SU-DHL-6 (cell line): ENCODE measurements around the gene IDH3G.

Experiments used
- H2AFZ ChIP-seq: fragments of 200-600 bp; sonication (generic); 2 replicates; pipeline ENCODE4 v1.6.1; 2014; ENCODE audit warnings: low read depth, mild to moderate bottlenecking, moderate library complexity, mixed read lengths, antibody characterized with exemption, low read length; ENCODE audit not compliant: severe bottlenecking
- H3F3A ChIP-seq: fragments of 200-600 bp; shearing (Covaris generic); 2 replicates; pipeline ENCODE4 v1.6.0; 2016; ENCODE audit warnings: antibody characterized with exemption, mild to moderate bottlenecking; ENCODE audit not compliant: insufficient read depth
- H3K27ac ChIP-seq: fragments of 200-600 bp; sonication (generic); 2 replicates; pipeline ENCODE4 v1.5.1; 2016; ENCODE audit warnings: low read depth, mild to moderate bottlenecking, low read length, moderate library complexity, mixed read lengths
- H3K27me3 ChIP-seq: fragments of 200-600 bp; sonication (generic), shearing (Covaris generic); 2 replicates; pipeline ENCODE4 v1.6.0; 2014; ENCODE audit warnings: mild to moderate bottlenecking, low read length
- H3K36me3 ChIP-seq: fragments of 200-600 bp; sonication (generic); 2 replicates; pipeline ENCODE4 v1.6.1; 2014; ENCODE audit warnings: mild to moderate bottlenecking, low read length, mixed read lengths
- H3K4me2 ChIP-seq: fragments of 300-600, 200-600 bp; shearing (Covaris generic), sonication (generic); 2 replicates; pipeline ENCODE4 v1.6.0; 2014; ENCODE audit warnings: low read length, low read depth, mild to moderate bottlenecking; ENCODE audit not compliant: poor library complexity, severe bottlenecking
- H3K4me3 ChIP-seq: fragments of 200-600 bp; sonication (generic); 2 replicates; pipeline ENCODE4 v1.5.1; 2014; ENCODE audit warnings: antibody characterized with exemption, low read length, mild to moderate bottlenecking, mixed read lengths; ENCODE audit not compliant: insufficient read depth, poor library complexity, severe bottlenecking
- H3K79me2 ChIP-seq: fragments of 200-600 bp; sonication (generic); 2 replicates; pipeline ENCODE4 v1.6.1; 2014; ENCODE audit warnings: mild to moderate bottlenecking, low read length, moderate library complexity; ENCODE audit not compliant: insufficient read depth
- H3K9ac ChIP-seq: fragments of 200-600 bp; sonication (generic); 2 replicates; pipeline ENCODE4 v1.7.0; 2014; ENCODE audit warnings: mild to moderate bottlenecking, low read length
- H3K9me2 ChIP-seq: fragments of 200-600 bp; sonication (generic); replicated peaks from 2 replicates; pipeline ENCODE4 v1.6.1; 2014; ENCODE audit warnings: low read length; ENCODE audit not compliant: insufficient read depth
- H3K9me3 ChIP-seq: fragments of 200-600 bp; sonication (generic); 2 replicates; pipeline ENCODE4 v1.6.1; 2014; ENCODE audit warnings: low read length, mixed read lengths; ENCODE audit not compliant: insufficient read depth
- H4K20me1 ChIP-seq: fragments of 200-600 bp; sonication (generic); 2 replicates; pipeline ENCODE4 v1.6.1; 2014; ENCODE audit warnings: low read depth, mild to moderate bottlenecking, antibody characterized with exemption, low read length, moderate library complexity, mixed read lengths
- EZH2phosphoT487 ChIP-seq: fragments of 200-600 bp; sonication (generic), shearing (Covaris generic); conservative IDR thresholded peaks from 2 replicates; pipeline ENCODE4 v1.6.1; 2018; ENCODE audit warnings: mild to moderate bottlenecking, antibody characterized with exemption, low read length, moderate library complexity, mixed read lengths
- TF ChIP-seq, protein P1 (sequence below): fragments of 200-600 bp; sonication (generic); IDR thresholded peaks from one replicate; pipeline ENCODE4 v1.5.1; 2017; ENCODE audit warnings: antibody characterized with exemption, mild to moderate bottlenecking, low read length, moderate library complexity; ENCODE audit not compliant: insufficient read depth, poor library complexity, severe bottlenecking

The IDH3G gene

GRCh38 chrX:153778181-153778580 lies 16.0 kb downstream of the IDH3G start:
- Histone ChIP-seq H3K4me3 (no peak overlapping the region), H2AFZ (no peak overlapping the region), H4K20me1 (no peaks in the 10 kb centered on the region; the same call in 1 of the 2 replicates), H3K9me3 (no peaks in the 10 kb centered on the region), H3K9me2 (no peaks in the 10 kb centered on the region), H3F3A (no peaks in the 10 kb centered on the region), H3K27ac (no peak overlapping the region), H3K9ac (no peak overlapping the region), H3K79me2 (no peaks in the 10 kb centered on the region), H3K27me3 (no peaks in the 10 kb centered on the region), H3K36me3 (no peaks in the 10 kb centered on the region), H3K4me2 (no peak overlapping the region)
- TF ChIP-seq EZH2phosphoT487: no peak
- TF ChIP-seq, protein P1, sequence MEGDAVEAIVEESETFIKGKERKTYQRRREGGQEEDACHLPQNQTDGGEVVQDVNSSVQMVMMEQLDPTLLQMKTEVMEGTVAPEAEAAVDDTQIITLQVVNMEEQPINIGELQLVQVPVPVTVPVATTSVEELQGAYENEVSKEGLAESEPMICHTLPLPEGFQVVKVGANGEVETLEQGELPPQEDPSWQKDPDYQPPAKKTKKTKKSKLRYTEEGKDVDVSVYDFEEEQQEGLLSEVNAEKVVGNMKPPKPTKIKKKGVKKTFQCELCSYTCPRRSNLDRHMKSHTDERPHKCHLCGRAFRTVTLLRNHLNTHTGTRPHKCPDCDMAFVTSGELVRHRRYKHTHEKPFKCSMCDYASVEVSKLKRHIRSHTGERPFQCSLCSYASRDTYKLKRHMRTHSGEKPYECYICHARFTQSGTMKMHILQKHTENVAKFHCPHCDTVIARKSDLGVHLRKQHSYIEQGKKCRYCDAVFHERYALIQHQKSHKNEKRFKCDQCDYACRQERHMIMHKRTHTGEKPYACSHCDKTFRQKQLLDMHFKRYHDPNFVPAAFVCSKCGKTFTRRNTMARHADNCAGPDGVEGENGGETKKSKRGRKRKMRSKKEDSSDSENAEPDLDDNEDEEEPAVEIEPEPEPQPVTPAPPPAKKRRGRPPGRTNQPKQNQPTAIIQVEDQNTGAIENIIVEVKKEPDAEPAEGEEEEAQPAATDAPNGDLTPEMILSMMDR: no peak

- H3K9me2 ChIP-seq: no peaks in the 10 kb centered on the region
- H3K36me3 ChIP-seq: no peaks in the 10 kb centered on the region
- no peak overlapping the region for H3K27ac ChIP-seq
- H4K20me1 ChIP-seq: no peaks in the 10 kb centered on the region; the same call in 1 of the 2 replicates
- no peak overlapping the region for H3K9ac ChIP-seq
- no peaks in the 10 kb centered on the region for H3K27me3 ChIP-seq
- TF ChIP-seq EZH2phosphoT487: no peak
- no peak overlapping the region for H3K4me2 ChIP-seq
- H3K79me2 ChIP-seq: no peaks in the 10 kb centered on the region
- no peaks in the 10 kb centered on the region for H3F3A ChIP-seq
- no peak overlapping the region for H2AFZ ChIP-seq
- no peaks in the 10 kb centered on the region for H3K9me3 ChIP-seq
- no peak overlapping the region for H3K4me3 ChIP-seq
Observed at GRCh38 chrX:153777261-153778090, 16.7 kb downstream of the IDH3G start.

- no peaks in the 10 kb centered on the region for H3K79me2 ChIP-seq
- no peaks in the 10 kb centered on the region for H3K27me3 ChIP-seq
- H3K9me3 ChIP-seq: no peaks in the 10 kb centered on the region
- no peak overlapping the region for H3K27ac ChIP-seq
- no peaks in the 10 kb centered on the region for H3K9me2 ChIP-seq
- H3K36me3 ChIP-seq: no peaks in the 10 kb centered on the region
- H3K4me3 ChIP-seq: no peak overlapping the region
- TF ChIP-seq EZH2phosphoT487: no peak
- TF ChIP-seq, protein P1: no peak
- no peaks in the 10 kb centered on the region; the same call in 1 of the 2 replicates for H4K20me1 ChIP-seq
- H3F3A ChIP-seq: no peaks in the 10 kb centered on the region
- H2AFZ ChIP-seq: no peak overlapping the region
- no peak overlapping the region for H3K9ac ChIP-seq
- H3K4me2 ChIP-seq: no peak overlapping the region
Observed at GRCh38 chrX:153776611-153777045, 17.5 kb downstream of the IDH3G start.

DNA sequence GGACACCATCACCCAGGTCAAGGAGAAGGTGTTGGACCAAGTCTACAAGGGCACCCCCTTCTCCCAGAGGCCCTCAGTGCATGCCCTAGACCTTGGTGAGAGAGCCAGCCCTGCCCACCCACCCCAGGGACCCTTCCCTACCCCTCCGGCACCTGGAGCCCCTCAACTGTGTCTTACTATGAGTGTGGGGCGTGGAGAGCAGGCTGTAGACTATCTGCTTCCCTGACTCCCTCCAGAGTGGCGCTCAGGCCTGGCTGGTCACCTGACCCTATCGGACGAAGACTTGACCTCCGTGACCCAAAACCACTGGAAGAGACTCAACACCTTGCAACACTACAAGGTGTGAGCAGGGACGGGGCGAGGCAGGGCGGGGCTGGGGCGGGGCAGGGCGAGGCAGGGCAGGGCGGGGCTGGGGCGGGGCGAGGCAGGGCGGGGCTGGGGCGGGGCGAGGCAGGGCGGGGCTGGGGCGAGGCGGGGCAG lies 18.0 kb downstream of the IDH3G start:
- no peak overlapping the region for H3K27ac ChIP-seq
- no peak overlapping the region for H3K4me3 ChIP-seq
- H2AFZ ChIP-seq: no peak overlapping the region
- H3F3A ChIP-seq: no peaks in the 10 kb centered on the region
- TF ChIP-seq EZH2phosphoT487: no peak
- TF ChIP-seq, protein P1: no peak
- H3K4me2 ChIP-seq: no peak overlapping the region
- H3K9me3 ChIP-seq: no peaks in the 10 kb centered on the region
- no peaks in the 10 kb centered on the region for H3K36me3 ChIP-seq
- no peak overlapping the region for H3K9ac ChIP-seq
- no peaks in the 10 kb centered on the region for H3K27me3 ChIP-seq
- H3K9me2 ChIP-seq: no peaks in the 10 kb centered on the region
- no peaks in the 10 kb centered on the region for H3K79me2 ChIP-seq
- no peaks in the 10 kb centered on the region; the same call in 1 of the 2 replicates for H4K20me1 ChIP-seq
